ENCODE measurements around the gene SEMA4A.

- TF ChIP-seq CTCF (IDR thresholded peaks at IDR 0.05 in 2 of 3, conservative IDR thresholded peaks at IDR 0.05 in 1 of 3; ENCODE audit: insufficient read depth in 2 of 3, low read depth in 1 of 3, low read length in 3 of 3): no peak
- no peak for TF ChIP-seq POLR3G (IDR thresholded peaks at IDR 0.05; ENCODE audit: extremely low read depth, insufficient read length, insufficient replicate concordance)
- no peak for TF ChIP-seq THRA (IDR thresholded peaks at IDR 0.05)
- TF ChIP-seq TCF7 (IDR thresholded peaks at IDR 0.05; ENCODE audit: borderline replicate concordance): no peak
- TF ChIP-seq SMARCA4 (IDR thresholded peaks at IDR 0.05): no peak
- TF ChIP-seq ELF4 (CRISPR knock-in tag; IDR thresholded peaks at IDR 0.05): no peak
- TF ChIP-seq E2F4 (CRISPR knock-in tag; IDR thresholded peaks at IDR 0.05; ENCODE audit: low read depth): no peak
- TF ChIP-seq ZNF512 (tag; IDR thresholded peaks at IDR 0.05): no peak
- TF ChIP-seq JUND (IDR thresholded peaks at IDR 0.05; ENCODE audit: borderline replicate concordance, low read depth, low read length): no peak
- no peak for TF ChIP-seq JUND (tag; IDR thresholded peaks at IDR 0.05; ENCODE audit: borderline replicate concordance, low read depth, low read length)
- TF ChIP-seq POLR2A (conservative IDR thresholded peaks at IDR 0.05): no peak
- no peak for TF ChIP-seq ZNF384 (IDR thresholded peaks at IDR 0.05; ENCODE audit: low read depth, low read length)
Observed at GRCh38 chr1:156153362-156153761, at the start of gene SEMA4A.
